ENCODE data around the gene ADAMTS14.
A peak's percentile ranks its signal among the peaks of the same experiment; 100 is the strongest.

The ADAMTS14 gene

GRCh38 chr10:70773965-70774809, 101.9 kb downstream of the ADAMTS14 start:
- no peak for DNase-seq

DNA sequence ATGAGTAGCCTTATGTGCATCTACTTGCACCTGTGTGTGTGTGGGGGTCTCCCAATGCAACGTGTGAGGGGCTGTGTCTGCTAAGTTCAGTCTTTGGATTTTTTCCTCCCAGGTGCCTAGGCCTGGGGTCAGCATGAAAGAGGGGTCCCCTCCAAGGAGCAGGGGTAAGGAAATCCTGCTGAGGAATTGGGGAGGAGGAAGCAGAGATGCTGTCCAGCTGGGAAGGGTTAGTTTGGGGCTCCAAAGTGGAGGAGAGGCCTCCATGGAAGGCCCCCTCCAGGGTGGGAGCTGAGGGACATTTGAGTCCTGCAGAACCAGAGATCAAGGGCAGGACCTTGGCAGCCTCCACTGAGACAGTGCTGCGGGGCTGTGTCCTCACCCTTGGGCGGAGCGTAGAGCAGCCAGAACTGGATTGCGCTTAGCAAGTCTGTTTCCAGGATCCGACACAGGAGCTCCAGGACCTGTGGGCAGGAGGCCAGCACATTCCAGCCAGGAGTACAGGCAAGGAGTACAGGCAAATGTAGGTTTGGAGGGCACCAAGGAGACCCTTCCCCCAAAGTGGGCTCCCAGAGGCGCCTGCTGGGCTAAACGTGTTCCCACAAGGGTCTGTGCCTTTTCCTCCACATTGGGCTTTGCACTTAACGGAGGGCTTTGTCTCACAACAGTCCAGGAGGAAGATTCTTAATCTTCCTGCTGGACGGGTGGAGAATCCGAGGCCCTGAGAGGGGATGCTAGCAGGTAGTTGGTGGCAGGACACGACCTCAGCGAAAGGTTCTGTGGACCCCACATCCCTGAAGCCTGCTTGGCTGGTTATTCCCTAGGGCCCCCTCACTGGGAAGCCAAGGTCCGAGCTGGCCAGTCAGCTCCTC, 102.7 kb downstream of the ADAMTS14 start:
- DNase-seq = no peak

DNA sequence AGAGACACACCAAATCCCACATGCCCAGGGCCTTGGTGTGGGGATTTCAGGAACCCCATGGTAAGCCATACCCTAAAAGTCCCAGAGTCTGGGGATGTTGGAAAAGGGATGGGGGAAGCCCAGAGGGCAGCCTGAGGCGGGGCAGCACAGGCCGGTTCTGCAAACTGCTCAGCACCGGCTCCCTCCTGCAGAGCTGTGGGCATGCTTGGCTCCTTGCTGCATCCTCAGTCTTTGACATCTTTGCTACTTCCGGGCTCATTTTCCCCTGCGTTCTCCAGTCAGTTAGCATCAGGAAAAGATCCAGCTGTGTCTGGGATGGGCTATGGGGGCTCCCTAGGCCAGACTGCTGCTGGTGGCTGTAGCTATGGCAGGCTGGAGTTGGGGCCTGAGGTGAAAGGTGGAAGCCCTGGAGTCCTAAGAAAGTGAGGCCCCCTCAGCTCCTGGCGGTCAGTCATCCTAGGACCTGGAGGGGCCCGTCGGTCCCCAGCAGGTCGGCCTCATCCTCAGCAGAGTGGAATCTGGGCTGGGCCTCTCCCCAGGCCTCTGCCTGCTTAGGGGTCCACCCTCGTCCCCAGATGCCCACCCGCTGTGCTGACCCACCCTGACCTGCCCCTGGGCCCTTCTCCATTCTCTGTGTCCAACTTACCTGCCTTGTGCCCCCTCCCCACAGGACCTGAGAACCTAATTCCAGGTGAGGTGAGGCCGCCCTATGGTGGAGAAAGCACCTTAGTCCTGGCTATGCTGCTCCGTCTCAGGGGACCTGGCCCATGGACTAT, 103.6 kb downstream of the ADAMTS14 start:
- no peak for DNase-seq

GRCh38 chr10:70776455-70777005, 104.2 kb downstream of the ADAMTS14 start:
- DNase-seq = no peak

DNA sequence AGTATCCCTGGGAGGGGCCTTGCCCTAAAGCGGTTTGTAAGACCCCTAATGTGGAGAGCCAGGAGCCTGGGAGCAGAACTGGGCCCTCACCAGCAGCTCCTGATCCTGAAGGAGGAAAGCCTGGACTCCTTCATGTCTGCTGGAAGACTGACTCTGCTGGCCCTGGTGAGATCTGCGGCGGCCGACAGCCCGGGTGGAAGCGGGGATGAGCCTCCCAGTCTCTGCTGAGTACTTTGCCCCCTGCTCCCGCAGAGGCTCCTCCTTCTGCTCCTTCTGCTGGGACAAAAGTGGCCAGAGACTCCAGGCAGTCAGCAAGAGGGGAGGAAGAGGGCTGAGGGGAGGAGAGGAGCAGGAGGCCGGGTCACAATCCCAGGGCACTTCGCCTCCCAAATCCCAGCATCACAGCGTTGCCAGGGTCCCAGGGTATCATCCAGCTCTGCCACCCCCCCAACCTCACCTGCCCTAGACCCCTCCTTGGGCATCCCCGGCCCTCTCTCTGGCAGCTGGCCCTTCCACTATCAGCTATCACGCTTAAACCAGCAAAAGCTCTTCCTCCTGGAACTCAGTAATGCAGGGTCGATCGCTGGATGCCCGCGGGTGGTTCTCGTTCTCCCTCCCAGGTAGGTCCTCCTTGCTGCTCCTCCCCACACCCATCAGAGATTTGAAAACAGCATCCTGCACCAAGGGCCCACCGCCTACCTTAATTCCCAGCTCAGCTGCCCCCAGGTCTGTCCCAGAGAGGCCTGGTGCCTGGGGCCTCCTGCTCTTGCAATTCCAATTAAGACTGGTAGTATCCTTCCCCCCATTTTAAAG, 105.0 kb downstream of the ADAMTS14 start:
- DNase-seq = no peak

DNA sequence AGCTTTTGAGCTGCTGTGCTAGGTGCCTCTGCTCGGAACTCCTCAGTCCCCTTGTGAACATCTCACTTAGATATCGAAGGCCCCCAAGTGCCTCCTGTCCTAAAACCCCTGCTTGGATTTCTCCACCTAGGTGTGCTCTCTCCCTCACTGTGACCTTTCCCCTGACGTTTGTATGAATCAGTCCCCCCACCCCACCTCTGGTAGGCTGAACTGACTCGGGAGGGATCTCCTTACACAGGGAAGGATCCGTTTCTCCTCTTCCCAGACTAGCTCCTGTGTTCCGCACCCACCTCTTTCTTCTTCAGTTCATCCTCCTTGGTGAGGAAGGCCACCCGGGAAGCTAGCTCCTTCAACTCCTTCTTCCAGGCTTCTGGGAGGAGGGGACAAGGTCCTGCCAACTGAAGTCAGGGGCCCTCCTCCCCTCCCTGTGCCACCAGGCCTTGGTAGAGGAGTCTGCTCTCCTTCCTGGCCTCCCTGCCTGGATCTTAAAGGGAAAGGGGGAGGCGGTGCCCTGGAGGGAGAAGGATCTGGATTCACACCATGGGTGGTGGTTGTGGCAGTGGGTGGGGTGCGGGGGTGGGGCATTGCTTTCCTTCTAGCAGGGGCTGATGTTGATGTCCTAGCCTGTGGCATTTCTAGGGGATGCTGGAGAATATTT, 106.1 kb downstream of the ADAMTS14 start:
- DNase-seq = no peak

GRCh38 chr10:70779088-70779487, 106.8 kb downstream of the ADAMTS14 start:
- no peak for DNase-seq

DNA sequence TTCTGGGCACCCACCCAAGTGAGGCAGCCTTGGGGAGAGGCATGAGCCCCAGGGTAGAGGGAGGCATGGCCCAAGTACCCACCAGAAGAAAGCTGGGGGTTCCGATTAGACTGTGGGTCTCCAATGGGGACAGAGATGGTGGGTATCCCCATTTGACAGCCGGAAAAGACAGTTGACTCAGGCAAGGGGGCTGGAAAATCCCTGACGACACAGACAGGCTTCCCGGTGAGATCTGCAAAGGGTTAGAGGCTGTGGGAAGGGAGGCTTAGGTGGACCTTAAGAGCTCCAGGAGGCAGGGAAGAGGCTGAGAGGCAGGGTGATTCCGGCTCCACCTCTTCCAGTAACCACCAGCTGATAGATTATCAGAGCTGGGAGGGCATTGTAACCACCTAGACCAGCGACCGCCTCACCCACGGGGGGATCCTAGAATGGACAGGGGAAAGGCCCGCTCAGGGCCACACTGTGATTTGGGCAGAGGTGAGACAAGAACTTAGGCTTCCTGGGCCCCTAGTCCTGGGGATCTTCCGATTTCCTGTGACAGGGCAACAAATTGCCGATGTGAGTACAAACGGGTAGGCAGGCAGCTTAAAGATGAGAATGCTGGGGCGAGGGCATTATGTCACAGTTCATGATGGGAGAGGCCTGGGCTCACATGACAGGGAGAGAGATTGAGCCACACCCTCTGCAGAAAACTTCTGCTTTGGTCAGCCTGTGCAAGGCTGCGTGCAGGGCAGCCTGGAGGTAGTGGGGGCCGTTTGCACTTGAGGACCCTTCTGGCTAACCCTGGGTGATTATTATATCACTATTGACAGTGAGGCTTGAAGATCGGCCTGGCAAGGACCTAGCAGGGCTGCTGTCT, 107.4 kb downstream of the ADAMTS14 start:
- peak; percentile 10 for DNase-seq

GRCh38 chr10:70780370-70780760, 108.1 kb downstream of the ADAMTS14 start:
- no peak for DNase-seq

GRCh38 chr10:70780772-70781171, 108.5 kb downstream of the ADAMTS14 start:
- DNase-seq = no peak

- DNase-seq = no peak
These were observed 109.2 kb downstream of the ADAMTS14 start for GRCh38 chr10:70781461-70782051.

DNA sequence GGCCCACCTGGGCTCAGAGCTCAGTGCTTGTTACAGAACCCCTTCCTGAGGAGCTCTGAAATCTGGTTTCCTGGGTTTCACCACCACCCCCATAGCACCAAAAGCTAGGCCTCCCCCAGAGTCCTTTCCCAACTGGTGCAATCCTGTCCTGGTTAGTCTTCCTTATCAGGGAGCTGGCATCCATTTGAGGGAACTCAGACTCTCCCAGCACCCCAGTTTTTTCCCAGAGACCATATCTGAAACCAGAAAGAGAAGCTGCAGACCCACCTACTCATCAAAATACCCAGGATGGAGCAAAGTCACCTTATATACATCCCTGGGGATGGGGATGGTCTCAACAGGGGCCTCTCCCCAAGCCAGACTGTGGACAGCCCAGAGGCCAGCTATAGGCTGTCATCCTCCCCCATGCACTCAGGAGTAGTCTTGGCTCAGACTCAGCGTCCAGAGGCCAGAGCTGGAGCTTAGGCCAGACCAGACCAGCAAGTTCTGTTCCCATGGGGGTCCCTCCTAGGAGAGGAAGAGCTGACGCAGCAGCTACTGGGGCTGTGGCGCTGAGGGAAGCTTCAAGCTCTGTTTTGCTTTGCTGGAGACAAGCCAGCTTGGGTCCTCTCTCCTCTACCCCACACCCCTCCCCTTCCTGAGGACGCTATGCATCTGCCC, 109.9 kb downstream of the ADAMTS14 start:
- no peak for DNase-seq

GRCh38 chr10:70782746-70783680, 110.7 kb downstream of the ADAMTS14 start:
- DNase-seq = no peak

DNA sequence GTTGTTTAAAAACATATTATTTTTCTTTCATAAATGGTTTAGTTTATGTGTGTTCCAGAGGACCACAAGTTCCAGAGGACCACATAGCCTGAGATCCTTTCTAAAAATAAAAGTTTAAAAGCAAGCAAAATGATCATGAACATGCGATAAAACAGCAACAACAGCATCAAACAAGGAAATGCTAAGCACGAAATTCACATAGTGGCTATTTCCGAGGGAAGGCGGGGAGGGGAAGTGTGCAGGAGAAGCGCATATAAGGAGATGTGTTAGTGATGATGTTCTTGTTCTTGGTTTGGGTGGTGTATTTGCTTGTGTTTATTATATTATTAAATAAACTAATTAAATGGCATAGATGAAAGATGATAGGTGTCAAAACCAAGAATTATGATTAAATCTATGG, 111.7 kb downstream of the ADAMTS14 start:
- DNase-seq = no peak

- no peak for DNase-seq
These were observed 112.2 kb downstream of the ADAMTS14 start for GRCh38 chr10:70784471-70784870.

DNA sequence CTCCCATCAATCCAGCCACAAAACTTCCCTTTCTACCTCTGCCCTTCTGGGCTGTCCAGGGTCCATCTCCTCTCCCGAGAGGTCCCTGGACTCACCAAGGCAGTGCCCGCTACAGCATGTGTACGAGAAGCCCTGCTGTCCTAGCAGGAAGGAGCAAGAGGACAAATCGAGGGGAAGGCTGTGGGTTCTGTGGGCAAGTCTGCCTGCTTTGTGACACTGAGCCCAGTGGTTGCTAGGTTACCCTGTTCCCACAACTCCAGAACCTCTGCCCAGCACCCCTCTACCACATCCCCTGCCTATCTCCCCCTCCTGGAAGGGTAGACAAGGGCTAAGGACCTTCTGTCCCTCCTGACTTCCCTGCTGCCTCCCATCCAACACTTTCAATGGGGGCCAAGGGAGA, 112.9 kb downstream of the ADAMTS14 start, which contains the start of gene TBATA:
TSS of gene TBATA (minus strand) at position 188 of the 400 bp plus-strand sequence. CDS start 1,998 bp downstream, outside the sequence.
- DNase-seq = peak; percentile 8

DNA sequence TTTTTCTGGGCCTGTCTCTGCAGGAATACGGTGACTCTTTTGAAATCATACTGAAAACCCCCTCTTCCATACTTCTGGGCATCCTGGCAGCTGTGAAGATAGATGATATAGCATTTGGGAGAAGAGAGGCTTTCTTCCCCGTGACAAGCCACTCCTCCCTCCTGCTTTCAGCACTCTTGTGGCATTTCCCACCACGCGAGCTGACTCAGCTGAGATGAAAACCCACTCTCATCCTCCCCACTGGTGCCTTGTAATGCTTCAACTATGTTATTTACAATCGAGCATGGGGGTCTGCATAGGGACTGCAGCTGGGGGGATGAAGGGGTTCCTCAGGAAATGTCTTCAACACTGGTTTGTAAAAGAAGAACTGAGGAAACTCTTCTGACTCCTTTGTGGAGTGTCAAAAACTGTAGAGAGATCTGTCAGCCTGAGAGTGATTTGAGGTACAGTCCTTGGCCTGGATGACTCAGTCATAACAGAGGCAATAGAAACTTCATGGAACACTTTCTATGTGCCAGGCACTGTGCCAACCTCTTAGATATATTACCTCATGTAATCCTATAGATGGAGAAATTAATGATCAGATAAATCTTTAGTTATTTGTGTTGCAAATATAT, 114.6 kb downstream of the ADAMTS14 start:
- no peak for DNase-seq
